ENCODE data around the gene SMCHD1. TPM values are rescaled to one million over a fixed set of nuclear protein-coding genes. Genes with fewer than 3 reads are reported as not detected.

SMCHD1 gene
- total RNA-seq, 1 experiment from 2014 or later, result 57.4 TPM

GRCh38 chr18:2641638-2642037, 13.9 kb upstream of the SMCHD1 start:
- DNase-seq, result no peak
- H3K4me3 ChIP-seq (ENCODE audit: low read depth, low read length), result no peak overlapping the region
- no peaks in the 10 kb centered on the region for H3K9me3 ChIP-seq
- Mint-ChIP-seq H3K36me3 (ENCODE audit: insufficient read depth, unreplicated experiment) (no peaks in the 10 kb centered on the region), H3K4me3 (ENCODE audit: unreplicated experiment) (no peak overlapping the region), H3K27ac (ENCODE audit: unreplicated experiment) (no peak overlapping the region), H3K4me1 (ENCODE audit: low read depth, unreplicated experiment) (peaks cover 7% of the 10 kb centered on the region), H3K27me3 (ENCODE audit: insufficient read depth, unreplicated experiment) (no peaks in the 10 kb centered on the region), H3K9me3 (ENCODE audit: unreplicated experiment) (no peaks in the 10 kb centered on the region)
- ChIA-PET CTCF (no interaction called here), POLR2A (no interaction called here)
- H3K36me3 ChIP-seq (ENCODE audit: control insufficient read depth, insufficient read depth, low read length), result no peaks in the 10 kb centered on the region
- no peak for TF ChIP-seq CTCF (IDR thresholded peaks at IDR 0.05; ENCODE audit: insufficient read depth in 1 of 2, low read depth in 1 of 2, low read length in 1 of 2, severe bottlenecking in 1 of 2, unreplicated experiment in 1 of 2)
- no TSS peak for BruUV-seq (replicated peaks)
- intact Hi-C loops (cut with micrococcal nuclease; ENCODE audit: unreplicated experiment), result no loop called here
- H3K27me3 ChIP-seq (replicated peaks; ENCODE audit: control insufficient read depth, insufficient read depth, low read length), result no peaks in the 10 kb centered on the region
- H3K4me1 ChIP-seq, result no peaks in the 10 kb centered on the region; the same call in 1 of the 2 replicates

GRCh38 chr18:2642771-2643170, 12.8 kb upstream of the SMCHD1 start:
- peaks cover 7% of the 10 kb centered on the region for H3K4me1 Mint-ChIP-seq (ENCODE audit: low read depth, unreplicated experiment)
- POLR2A ChIA-PET, result no interaction called here
- no peaks in the 10 kb centered on the region for H3K36me3 ChIP-seq (ENCODE audit: control insufficient read depth, insufficient read depth, low read length)
- no peaks in the 10 kb centered on the region for H3K36me3 Mint-ChIP-seq (ENCODE audit: insufficient read depth, unreplicated experiment)
- no peak for TF ChIP-seq CTCF (IDR thresholded peaks at IDR 0.05; ENCODE audit: insufficient read depth in 1 of 2, low read depth in 1 of 2, low read length in 1 of 2, severe bottlenecking in 1 of 2, unreplicated experiment in 1 of 2)
- no peaks in the 10 kb centered on the region for H3K27me3 ChIP-seq (replicated peaks; ENCODE audit: control insufficient read depth, insufficient read depth, low read length)
- no peak overlapping the region for H3K4me3 Mint-ChIP-seq (ENCODE audit: unreplicated experiment)
- H3K27ac Mint-ChIP-seq (ENCODE audit: unreplicated experiment), result no peak overlapping the region
- DNase-seq, result no peak
- no peaks in the 10 kb centered on the region; the same call in 1 of the 2 replicates for H3K4me1 ChIP-seq
- H3K9me3 ChIP-seq, result peaks cover 4% of the 10 kb centered on the region
- CTCF ChIA-PET, result no interaction called here
- BruUV-seq (replicated peaks), result no TSS peak
- intact Hi-C loops (cut with micrococcal nuclease; ENCODE audit: unreplicated experiment), result no loop called here
- H3K9me3 Mint-ChIP-seq (ENCODE audit: unreplicated experiment), result no peaks in the 10 kb centered on the region
- H3K4me3 ChIP-seq (ENCODE audit: low read depth, low read length), result no peak overlapping the region
- no peaks in the 10 kb centered on the region for H3K27me3 Mint-ChIP-seq (ENCODE audit: insufficient read depth, unreplicated experiment)

- Mint-ChIP-seq H3K27ac (ENCODE audit: unreplicated experiment) (no peak overlapping the region), H3K4me1 (ENCODE audit: low read depth, unreplicated experiment) (no peaks in the 10 kb centered on the region), H3K4me3 (ENCODE audit: unreplicated experiment) (no peak overlapping the region), H3K27me3 (ENCODE audit: insufficient read depth, unreplicated experiment) (no peaks in the 10 kb centered on the region), H3K9me3 (ENCODE audit: unreplicated experiment) (no peaks in the 10 kb centered on the region), H3K36me3 (ENCODE audit: insufficient read depth, unreplicated experiment) (no peaks in the 10 kb centered on the region)
- CTCF ChIA-PET, result no interaction called here
- Histone ChIP-seq H3K36me3 (ENCODE audit: control insufficient read depth, insufficient read depth, low read length) (no peaks in the 10 kb centered on the region), H3K4me3 (ENCODE audit: low read depth, low read length) (no peak overlapping the region), H3K9me3 (peaks cover 4% of the 10 kb centered on the region), H3K27me3 (replicated peaks; ENCODE audit: control insufficient read depth, insufficient read depth, low read length) (no peaks in the 10 kb centered on the region), H3K4me1 (no peaks in the 10 kb centered on the region; the same call in 1 of the 2 replicates)
- POLR2A ChIA-PET, result no interaction called here
- DNase-seq, result no peak
- TF ChIP-seq CTCF (IDR thresholded peaks at IDR 0.05; ENCODE audit: insufficient read depth in 1 of 2, low read depth in 1 of 2, low read length in 1 of 2, severe bottlenecking in 1 of 2, unreplicated experiment in 1 of 2), result no peak
- intact Hi-C loops (cut with micrococcal nuclease; ENCODE audit: unreplicated experiment), result no loop called here
- BruUV-seq (replicated peaks), result no TSS peak
These were observed 11.0 kb upstream of the SMCHD1 start for GRCh38 chr18:2644535-2644934.

Data from Caco-2 (cell line).